H1 (cell line): ENCODE data around the gene CDK7. TPM values are rescaled to one million over a fixed set of nuclear protein-coding genes. Genes with fewer than 3 reads are reported as not detected.

Experiments
- CHD7 ChIP-seq: fragments of 300-600 bp; sonication (generic); IDR thresholded peaks from 2 replicates; pipeline ENCODE4 v1.7.1; 2012; ENCODE audit warnings: low read length, moderate library complexity, mild to moderate bottlenecking, inconsistent platforms; ENCODE audit not compliant: insufficient replicate concordance
- CTBP2 ChIP-seq: IDR thresholded peaks from 2 replicates; pipeline ENCODE4 v1.7.0; 2011; ENCODE audit warnings: borderline replicate concordance, mild to moderate bottlenecking, moderate library complexity, mixed read lengths, low read length; ENCODE audit not compliant: insufficient read depth, insufficient read length
- EZH2 ChIP-seq: fragments of 200-600 bp; sonication (generic); IDR thresholded peaks from 2 replicates; pipeline ENCODE4 v1.7.1; 2012; ENCODE audit warnings: low read depth, mild to moderate bottlenecking, moderate library complexity, low read length, inconsistent platforms; ENCODE audit not compliant: severe bottlenecking
- FOSL1 ChIP-seq: IDR thresholded peaks from 2 replicates; pipeline ENCODE4 v1.6.1; 2011; ENCODE audit warnings: mild to moderate bottlenecking, low read depth, low read length, moderate library complexity; ENCODE audit not compliant: insufficient read depth
- KDM4A ChIP-seq: IDR thresholded peaks from one replicate; pipeline ENCODE4 v1.7.1; 2012; ENCODE audit warnings: low read depth, mild to moderate bottlenecking, moderate library complexity, low read length, inconsistent platforms; ENCODE audit not compliant: severe bottlenecking
- RFX5 ChIP-seq: IDR thresholded peaks from 2 replicates; pipeline ENCODE4 v1.6.1; 2011; ENCODE audit warnings: low read depth, low read length, improper control_type of control experiment, borderline replicate concordance
- RXRA ChIP-seq: IDR thresholded peaks from 2 replicates; pipeline ENCODE4 v1.6.1; 2011; ENCODE audit warnings: low read depth, mild to moderate bottlenecking, low read length, moderate library complexity; ENCODE audit not compliant: insufficient read depth
- YY1 ChIP-seq: IDR thresholded peaks from 2 replicates; pipeline ENCODE4 v1.6.1; 2011; ENCODE audit warnings: low read depth, mild to moderate bottlenecking, low read length
- polyA plus RNA-seq, 7 experiments: library from polyadenylated mRNA; depleted of rRNA in 3 of 7; stranded (reverse) in 5 of 7; unstranded in 2 of 7; fragments of >200 nt in 5 of 7; fragments of 200-250 nt in 2 of 7; gene quantifications; 1 replicate in 5 of 7; 2 replicates in 1 of 7; 4 replicates in 1 of 7; pipeline versions ENCODE4 v1.2.1 to v1.2.3, GENCODE V29; 2011 to 2013; ENCODE audit warnings: missing spikeins in 2 of 7, mixed read lengths in 2 of 7
- total RNA-seq: library from RNA; stranded (reverse); fragmentation: NEBNext Ultra II Directional; extraction: Animal tissue kit (Norgen Biotek cat#: 25700); gene quantifications from 2 replicates; pipeline ENCODE4 v1.2.1, GENCODE V29; 2021

Gene CDK7
- total and polyA plus RNA-seq, 2 of the 8 experiments (the other 6 are each of a cell fraction or from before 2014, with no cell fraction given) = 39.9 to 63.4 TPM

GRCh38 chr5:69189162-69190086 lies 45.3 kb upstream of the CDK7 start, which contains the start of gene CENPH (continued):
- TF ChIP-seq CHD7 (no peak), KDM4A (peak; percentile 58), FOSL1 (no peak), RFX5 (no peak), EZH2 (no peak), CTBP2 (no peak), YY1 (peak; percentile 59; the same call in 1 of the 2 replicates), RXRA (no peak)
